Neural crest cell (in vitro differentiated cells): ENCODE measurements around the gene SPTBN5. TPM values are rescaled to one million over a fixed set of nuclear protein-coding genes. Genes with fewer than 3 reads are reported as not detected.

Experiments used
- DNase-seq: peaks from one replicate; pipeline ENCODE4 v3.0.0; 2021; ENCODE audit warnings: low read depth, mixed read lengths, low spot score
- H3K27ac Mint-ChIP-seq: one replicate; pipeline ENCODE4 v1.8.0; 2021; ENCODE audit warnings: mild to moderate bottlenecking, mixed read lengths; ENCODE audit not compliant: unreplicated experiment
- H3K27me3 Mint-ChIP-seq: 2 replicates; pipeline ENCODE4 v1.8.0; 2021; ENCODE audit warnings: low read depth, mild to moderate bottlenecking, mixed read lengths
- H3K36me3 Mint-ChIP-seq: 2 replicates; pipeline ENCODE4 v1.8.0; 2021; ENCODE audit warnings: low read depth, mild to moderate bottlenecking, mixed read lengths
- H3K4me1 Mint-ChIP-seq: 2 replicates; pipeline ENCODE4 v1.8.0; 2021; ENCODE audit warnings: mixed read lengths
- H3K4me3 Mint-ChIP-seq: one replicate; pipeline ENCODE4 v1.8.0; 2021; ENCODE audit warnings: mild to moderate bottlenecking, mixed read lengths
- H3K9me3 Mint-ChIP-seq: 2 replicates; pipeline ENCODE4 v1.8.0; 2021; ENCODE audit warnings: mixed read lengths
- total RNA-seq: library from RNA; stranded (reverse); gene quantifications from 2 replicates; pipeline ENCODE4 v1.2.1, GENCODE V29; 2021
- TF ChIP-seq, protein P1 (sequence below): fragments of 200-600 bp; sonication (generic); conservative IDR thresholded peaks from 2 replicates; pipeline ENCODE4 v1.5.0; 2021; ENCODE audit warnings: antibody characterized with exemption, mild to moderate bottlenecking

SPTBN5 gene
- total RNA-seq, 1 donor from 2014 or later: 0.77 TPM

DNA sequence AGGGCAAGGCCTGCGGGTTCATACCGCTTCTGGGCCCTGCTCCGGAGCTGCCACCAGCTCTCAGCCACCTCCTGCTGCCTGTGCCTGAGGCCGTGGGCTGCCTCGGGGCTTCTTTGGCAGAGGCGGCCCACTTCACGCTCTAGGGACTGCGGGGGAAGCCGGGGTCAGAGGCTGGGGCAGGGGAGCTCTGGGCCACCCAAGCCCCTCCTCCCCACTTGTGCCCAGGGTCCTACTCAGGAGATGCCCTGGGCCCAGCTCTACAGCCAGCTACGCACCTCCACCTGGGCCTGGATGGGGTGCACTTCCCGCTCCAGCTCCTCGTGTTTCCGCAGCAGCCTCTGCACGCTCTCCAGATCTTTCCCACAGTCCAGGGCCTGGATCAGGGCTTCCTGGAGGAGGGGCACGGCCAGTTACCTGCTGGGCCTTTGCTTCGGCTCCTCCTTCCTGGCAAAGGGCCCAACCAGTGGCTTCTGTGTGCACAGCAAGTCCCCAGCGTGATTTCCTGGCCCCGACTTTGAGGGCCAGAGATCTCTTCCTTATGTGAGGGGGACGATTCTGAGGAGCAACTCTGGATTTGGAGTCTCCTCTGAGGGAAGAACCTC lies 31.2 kb downstream of the SPTBN5 start:
- no peaks in the 10 kb centered on the region for H3K36me3 Mint-ChIP-seq
- TF ChIP-seq, protein P1, sequence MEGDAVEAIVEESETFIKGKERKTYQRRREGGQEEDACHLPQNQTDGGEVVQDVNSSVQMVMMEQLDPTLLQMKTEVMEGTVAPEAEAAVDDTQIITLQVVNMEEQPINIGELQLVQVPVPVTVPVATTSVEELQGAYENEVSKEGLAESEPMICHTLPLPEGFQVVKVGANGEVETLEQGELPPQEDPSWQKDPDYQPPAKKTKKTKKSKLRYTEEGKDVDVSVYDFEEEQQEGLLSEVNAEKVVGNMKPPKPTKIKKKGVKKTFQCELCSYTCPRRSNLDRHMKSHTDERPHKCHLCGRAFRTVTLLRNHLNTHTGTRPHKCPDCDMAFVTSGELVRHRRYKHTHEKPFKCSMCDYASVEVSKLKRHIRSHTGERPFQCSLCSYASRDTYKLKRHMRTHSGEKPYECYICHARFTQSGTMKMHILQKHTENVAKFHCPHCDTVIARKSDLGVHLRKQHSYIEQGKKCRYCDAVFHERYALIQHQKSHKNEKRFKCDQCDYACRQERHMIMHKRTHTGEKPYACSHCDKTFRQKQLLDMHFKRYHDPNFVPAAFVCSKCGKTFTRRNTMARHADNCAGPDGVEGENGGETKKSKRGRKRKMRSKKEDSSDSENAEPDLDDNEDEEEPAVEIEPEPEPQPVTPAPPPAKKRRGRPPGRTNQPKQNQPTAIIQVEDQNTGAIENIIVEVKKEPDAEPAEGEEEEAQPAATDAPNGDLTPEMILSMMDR: no peak
- H3K27me3 Mint-ChIP-seq: no peaks in the 10 kb centered on the region
- peaks cover 30% of the 10 kb centered on the region for H3K4me1 Mint-ChIP-seq
- H3K9me3 Mint-ChIP-seq: no peaks in the 10 kb centered on the region
- no peak for DNase-seq
- H3K27ac Mint-ChIP-seq: peak overlapping the region; percentile 75
- H3K4me3 Mint-ChIP-seq: no peak overlapping the region

DNA sequence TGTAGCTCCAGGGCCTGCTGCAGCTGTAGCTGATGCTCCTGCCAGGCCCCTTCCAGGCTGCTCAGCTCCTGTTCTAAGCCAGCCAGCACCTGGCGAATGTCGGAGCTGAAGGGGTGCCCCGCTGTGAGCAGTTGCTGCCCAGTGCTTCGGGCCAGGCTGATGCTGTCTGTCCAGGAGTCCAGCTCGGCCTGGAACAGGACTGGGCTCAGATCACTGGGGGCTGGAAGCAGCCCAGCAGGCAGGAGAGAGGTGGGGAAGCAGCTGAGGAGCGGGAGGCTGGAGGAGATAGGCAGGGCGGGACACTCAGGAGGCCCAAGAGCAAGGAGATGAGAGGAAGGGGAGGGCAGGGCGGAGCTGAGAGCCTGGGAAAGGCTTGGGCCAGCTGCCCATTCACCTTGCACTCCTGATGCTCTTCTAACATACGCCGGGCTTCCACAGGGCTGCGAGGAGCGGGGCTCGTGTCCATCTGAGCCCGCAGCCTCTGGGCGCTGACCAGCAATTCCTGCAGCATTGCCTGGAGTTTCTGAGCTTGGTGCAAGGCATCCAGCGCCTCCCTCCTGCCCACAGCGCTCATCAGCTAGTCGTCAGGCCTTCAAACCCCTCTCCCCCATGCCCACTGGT lies 32.0 kb downstream of the SPTBN5 start:
- H3K4me3 Mint-ChIP-seq: no peak overlapping the region
- TF ChIP-seq, protein P1: no peak
- H3K27ac Mint-ChIP-seq: peak overlapping the region; percentile 57
- H3K36me3 Mint-ChIP-seq: no peaks in the 10 kb centered on the region
- H3K27me3 Mint-ChIP-seq: no peaks in the 10 kb centered on the region
- H3K4me1 Mint-ChIP-seq: peaks cover 25% of the 10 kb centered on the region
- no peaks in the 10 kb centered on the region for H3K9me3 Mint-ChIP-seq
- no peak for DNase-seq

DNA sequence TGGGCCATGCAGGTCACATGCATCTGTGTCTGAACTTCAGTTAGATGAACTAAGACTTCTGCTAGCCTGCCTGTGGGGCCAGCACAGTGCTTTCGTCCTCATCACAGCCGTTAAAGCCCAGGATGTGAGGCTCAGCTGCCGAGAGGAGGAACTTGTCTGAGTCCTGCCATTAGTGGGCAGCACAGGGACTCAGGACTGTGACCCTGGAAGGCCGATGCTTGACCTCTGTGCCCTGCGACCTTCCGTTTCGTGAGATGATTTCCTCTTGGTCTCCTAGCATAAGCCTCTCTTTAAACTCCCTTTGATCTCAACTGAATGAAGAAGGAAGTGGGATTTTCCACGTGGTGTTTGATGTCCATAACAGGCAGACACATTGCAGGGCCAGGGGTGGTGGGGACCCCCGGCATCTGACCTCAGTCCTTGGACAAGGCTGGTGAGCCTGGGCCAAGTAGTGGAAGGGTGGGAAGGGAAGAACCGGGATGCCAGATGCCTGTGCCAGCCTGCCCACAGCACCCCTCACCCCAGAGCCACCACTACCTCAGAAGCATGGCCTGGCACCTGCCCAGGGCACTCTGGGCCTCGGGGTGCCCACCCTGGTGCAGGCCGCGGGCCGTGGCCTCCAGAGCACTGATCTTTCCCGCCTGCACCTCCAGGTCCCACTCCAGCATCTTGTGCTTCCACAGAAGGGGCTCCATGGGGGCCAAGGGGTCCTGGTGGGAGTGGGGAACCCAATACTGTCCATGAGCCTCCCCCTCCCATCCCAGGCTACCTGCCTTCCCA lies 33.6 kb downstream of the SPTBN5 start:
- Mint-ChIP-seq H3K4me1 (peaks cover 29% of the 10 kb centered on the region), H3K27ac (no peak overlapping the region), H3K27me3 (no peaks in the 10 kb centered on the region), H3K36me3 (no peaks in the 10 kb centered on the region), H3K9me3 (no peaks in the 10 kb centered on the region), H3K4me3 (peak overlapping the region; percentile 57)
- TF ChIP-seq, protein P1: no peak
- DNase-seq: peak; percentile 49

DNA sequence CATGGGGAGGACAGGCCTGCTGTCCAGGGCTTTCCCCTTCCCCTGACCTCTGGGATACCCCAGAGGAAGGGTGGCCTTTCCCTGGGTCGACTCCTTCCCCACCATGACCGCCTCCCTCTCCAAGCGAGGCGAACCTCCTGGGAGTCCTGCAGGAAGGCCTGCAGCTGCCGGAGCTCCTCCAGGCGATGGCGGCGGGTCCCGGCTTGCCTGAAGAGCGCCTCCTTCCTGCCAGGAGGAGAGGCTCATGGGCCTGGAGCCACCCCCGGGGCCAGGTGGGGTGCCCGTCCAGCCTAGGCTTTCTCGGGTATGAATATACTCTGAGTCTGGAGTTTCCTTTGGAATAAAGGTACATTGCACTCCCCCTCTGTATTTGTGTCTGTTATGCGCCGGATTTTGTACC lies 35.1 kb downstream of the SPTBN5 start:
- Mint-ChIP-seq H3K9me3 (no peaks in the 10 kb centered on the region), H3K4me1 (peaks cover 32% of the 10 kb centered on the region), H3K27ac (no peak overlapping the region), H3K27me3 (no peaks in the 10 kb centered on the region), H3K36me3 (no peaks in the 10 kb centered on the region), H3K4me3 (no peak overlapping the region)
- TF ChIP-seq, protein P1: no peak
- DNase-seq: no peak

DNA sequence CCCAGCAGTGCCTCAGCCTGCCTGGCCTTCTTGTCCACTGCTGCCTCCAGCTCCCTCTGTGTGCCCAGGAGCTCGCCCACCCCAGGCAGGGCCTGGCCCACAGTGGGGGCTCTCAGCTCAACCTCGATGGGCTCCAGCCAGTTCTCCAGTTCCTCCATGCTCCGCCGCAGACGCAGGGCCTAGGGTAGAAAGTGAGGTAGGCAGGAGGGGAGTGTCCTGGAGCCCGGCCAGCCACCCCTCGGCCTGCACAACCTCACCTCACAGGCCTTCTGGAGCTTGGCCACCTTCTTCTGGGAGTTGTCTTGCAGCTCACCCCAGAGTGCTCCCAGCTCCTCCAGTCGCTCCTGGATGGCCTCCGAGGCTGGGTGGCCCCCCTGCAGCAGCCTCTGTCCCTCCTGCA lies 36.5 kb downstream of the SPTBN5 start:
- H3K4me1 Mint-ChIP-seq: peaks cover 28% of the 10 kb centered on the region
- H3K27ac Mint-ChIP-seq: no peak overlapping the region
- H3K36me3 Mint-ChIP-seq: no peaks in the 10 kb centered on the region
- DNase-seq: no peak
- H3K9me3 Mint-ChIP-seq: no peaks in the 10 kb centered on the region
- no peak overlapping the region for H3K4me3 Mint-ChIP-seq
- H3K27me3 Mint-ChIP-seq: no peaks in the 10 kb centered on the region
- TF ChIP-seq, protein P1: no peak
